ENCODE results near the gene LAMP1. TPM values are rescaled to one million over a fixed set of nuclear protein-coding genes. Genes with fewer than 3 reads are reported as not detected.

Gene LAMP1
- total RNA-seq, 3 donors from 2014 or later (not counting 1 experiment from before 2014, with no cell fraction given), result 137 to 168 (median 159) TPM

DNA sequence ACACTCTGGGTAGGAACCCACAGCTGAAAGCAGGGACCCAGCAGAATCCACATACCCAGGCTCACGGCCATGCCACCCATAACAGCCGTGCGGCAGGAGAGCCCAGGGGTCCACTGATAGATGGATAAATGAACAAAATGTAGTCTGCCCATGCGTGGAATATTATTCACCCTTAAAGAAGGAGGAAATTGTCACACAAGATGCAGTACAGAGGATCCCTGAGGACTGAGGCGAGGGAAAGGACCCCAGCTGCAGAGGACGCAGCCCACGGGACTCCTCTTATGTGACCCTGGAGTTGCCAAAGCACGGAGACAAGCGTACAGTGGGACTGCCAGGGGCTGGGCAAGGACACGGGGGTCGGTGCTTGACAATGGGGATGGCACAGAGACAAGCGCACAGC is 56.2 kb downstream of the LAMP1 start:
- WGBS (ENCODE audit: insufficient coverage), result 90% methylated on average over 12 of the region's 12 CpGs
- Histone ChIP-seq H3K9me3 (ENCODE audit: control insufficient read depth, insufficient read depth, low read length) (no peaks in the 10 kb centered on the region), H3K36me3 (ENCODE audit: control insufficient read depth, insufficient read depth, low read length) (no peaks in the 10 kb centered on the region), H3K27me3 (ENCODE audit: control insufficient read depth, insufficient read depth, low read length) (no peaks in the 10 kb centered on the region), H3K27ac (ENCODE audit: low read length) (no peak overlapping the region), H3K4me1 (ENCODE audit: control insufficient read depth, insufficient read depth, low read length) (no peaks in the 10 kb centered on the region), H3K4me3 (ENCODE audit: low read length) (no peak overlapping the region)
- H3K9me3 Mint-ChIP-seq, result no peaks in the 10 kb centered on the region
- H3K4me3 Mint-ChIP-seq, result no peak overlapping the region
- TF ChIP-seq, protein P1, sequence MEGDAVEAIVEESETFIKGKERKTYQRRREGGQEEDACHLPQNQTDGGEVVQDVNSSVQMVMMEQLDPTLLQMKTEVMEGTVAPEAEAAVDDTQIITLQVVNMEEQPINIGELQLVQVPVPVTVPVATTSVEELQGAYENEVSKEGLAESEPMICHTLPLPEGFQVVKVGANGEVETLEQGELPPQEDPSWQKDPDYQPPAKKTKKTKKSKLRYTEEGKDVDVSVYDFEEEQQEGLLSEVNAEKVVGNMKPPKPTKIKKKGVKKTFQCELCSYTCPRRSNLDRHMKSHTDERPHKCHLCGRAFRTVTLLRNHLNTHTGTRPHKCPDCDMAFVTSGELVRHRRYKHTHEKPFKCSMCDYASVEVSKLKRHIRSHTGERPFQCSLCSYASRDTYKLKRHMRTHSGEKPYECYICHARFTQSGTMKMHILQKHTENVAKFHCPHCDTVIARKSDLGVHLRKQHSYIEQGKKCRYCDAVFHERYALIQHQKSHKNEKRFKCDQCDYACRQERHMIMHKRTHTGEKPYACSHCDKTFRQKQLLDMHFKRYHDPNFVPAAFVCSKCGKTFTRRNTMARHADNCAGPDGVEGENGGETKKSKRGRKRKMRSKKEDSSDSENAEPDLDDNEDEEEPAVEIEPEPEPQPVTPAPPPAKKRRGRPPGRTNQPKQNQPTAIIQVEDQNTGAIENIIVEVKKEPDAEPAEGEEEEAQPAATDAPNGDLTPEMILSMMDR (IDR thresholded peaks at IDR 0.05), result no peak
- intact Hi-C loops (cut with micrococcal nuclease), result no loop called here
- peaks cover 0 to 4% of the 10 kb centered on the region in 2 donors for H3K27me3 Mint-ChIP-seq (ENCODE audit: low read depth in 2 of 2)
- H3K36me3 Mint-ChIP-seq, result no peaks in the 10 kb centered on the region
- ATAC-seq, result no peak
- H3K4me1 Mint-ChIP-seq, result no peaks in the 10 kb centered on the region
- H3K27ac Mint-ChIP-seq, result no peak overlapping the region
- DNase-seq, result no peak

DNA sequence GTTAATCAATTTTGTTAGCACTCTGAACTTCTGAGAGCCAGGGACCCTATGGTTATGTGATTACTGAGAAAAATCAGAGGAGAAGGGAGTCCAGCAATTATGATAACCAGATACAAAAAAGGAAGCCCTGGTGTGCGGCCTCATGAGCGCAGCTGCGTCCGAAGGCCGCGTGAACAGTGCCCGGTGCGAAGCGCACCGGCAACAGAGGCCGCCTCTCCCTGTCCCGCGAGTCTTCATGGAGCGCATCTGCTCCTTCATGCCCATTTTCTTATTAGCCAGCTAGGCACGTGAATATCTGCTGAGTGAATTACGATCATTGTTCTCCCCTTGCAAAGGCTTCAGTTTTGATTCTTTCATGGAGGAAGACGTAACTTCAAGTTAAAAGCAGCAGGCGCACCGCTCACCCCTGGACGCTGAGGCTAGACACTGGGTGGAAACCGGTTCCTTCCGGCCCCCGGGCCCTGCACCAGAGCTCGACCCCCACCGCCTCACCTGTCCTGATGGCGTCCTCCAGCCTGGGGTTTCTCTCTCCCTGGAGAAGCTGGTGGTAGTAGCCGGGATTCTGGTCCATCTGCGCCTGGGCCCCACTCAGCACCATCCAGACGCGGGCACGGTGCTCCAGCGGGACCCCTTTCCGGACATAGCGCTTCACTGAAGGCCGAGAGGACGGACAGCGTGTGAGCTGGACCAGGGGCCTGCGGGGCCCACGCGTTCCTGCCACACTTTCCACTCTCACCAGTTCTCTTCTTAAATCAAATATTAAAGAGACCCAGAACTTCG is 58.0 kb downstream of the LAMP1 start:
- Mint-ChIP-seq H3K9me3 (no peaks in the 10 kb centered on the region), H3K27ac (no peak overlapping the region), H3K36me3 (no peaks in the 10 kb centered on the region), H3K4me3 (no peak overlapping the region), H3K4me1 (no peaks in the 10 kb centered on the region), H3K27me3 (ENCODE audit: low read depth in 2 of 2) (peaks cover 9 to 15% of the 10 kb centered on the region in 2 donors)
- 93% methylated on average over 41 of the region's 41 CpGs for WGBS (ENCODE audit: insufficient coverage)
- TF ChIP-seq, protein P1 (IDR thresholded peaks at IDR 0.05), result no peak
- Histone ChIP-seq H3K4me3 (ENCODE audit: low read length) (no peak overlapping the region), H3K9me3 (ENCODE audit: control insufficient read depth, insufficient read depth, low read length) (no peaks in the 10 kb centered on the region), H3K27me3 (ENCODE audit: control insufficient read depth, insufficient read depth, low read length) (no peaks in the 10 kb centered on the region), H3K27ac (ENCODE audit: low read length) (no peak overlapping the region), H3K36me3 (ENCODE audit: control insufficient read depth, insufficient read depth, low read length) (no peaks in the 10 kb centered on the region), H3K4me1 (ENCODE audit: control insufficient read depth, insufficient read depth, low read length) (no peaks in the 10 kb centered on the region)
- ATAC-seq (no peak), DNase-seq (no peak)
- intact Hi-C loops (cut with micrococcal nuclease), result no loop called here

DNA sequence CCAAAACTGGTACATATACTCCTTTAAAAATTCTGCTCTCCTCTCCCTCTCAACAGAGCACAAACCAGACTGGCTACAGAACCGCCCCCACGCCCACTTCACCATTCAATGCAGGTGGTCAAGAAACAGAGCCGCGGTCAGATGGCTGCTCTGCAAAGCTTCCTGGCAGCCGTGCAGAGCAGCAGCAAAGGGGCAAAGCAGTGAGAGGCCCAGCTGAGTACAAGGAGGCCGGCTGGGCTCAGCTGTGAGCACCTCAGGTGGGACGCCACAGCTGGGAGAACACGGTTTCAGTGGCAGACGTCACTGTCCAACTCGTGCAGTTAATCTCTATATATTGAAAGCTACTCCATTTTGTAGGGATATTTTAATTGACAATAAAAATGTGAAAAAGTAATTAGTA is 58.6 kb downstream of the LAMP1 start:
- H3K9me3 ChIP-seq (ENCODE audit: control insufficient read depth, insufficient read depth, low read length), result no peaks in the 10 kb centered on the region
- Mint-ChIP-seq H3K4me3 (no peak overlapping the region), H3K4me1 (no peaks in the 10 kb centered on the region), H3K36me3 (no peaks in the 10 kb centered on the region), H3K27ac (no peak overlapping the region), H3K27me3 (ENCODE audit: low read depth in 2 of 2) (peaks cover 12 to 21% of the 10 kb centered on the region in 2 donors), H3K9me3 (no peaks in the 10 kb centered on the region)
- H3K36me3 ChIP-seq (ENCODE audit: control insufficient read depth, insufficient read depth, low read length), result no peaks in the 10 kb centered on the region
- DNase-seq, result no peak
- intact Hi-C loops (cut with micrococcal nuclease), result no loop called here
- no peaks in the 10 kb centered on the region for H3K27me3 ChIP-seq (ENCODE audit: control insufficient read depth, insufficient read depth, low read length)
- no peak for ATAC-seq
- H3K4me1 ChIP-seq (ENCODE audit: control insufficient read depth, insufficient read depth, low read length), result no peaks in the 10 kb centered on the region
- 90% methylated on average over 8 of the region's 10 CpGs for WGBS (ENCODE audit: insufficient coverage)
- no peak overlapping the region for H3K4me3 ChIP-seq (ENCODE audit: low read length)
- TF ChIP-seq, protein P1 (IDR thresholded peaks at IDR 0.05), result no peak
- no peak overlapping the region for H3K27ac ChIP-seq (ENCODE audit: low read length)

DNA sequence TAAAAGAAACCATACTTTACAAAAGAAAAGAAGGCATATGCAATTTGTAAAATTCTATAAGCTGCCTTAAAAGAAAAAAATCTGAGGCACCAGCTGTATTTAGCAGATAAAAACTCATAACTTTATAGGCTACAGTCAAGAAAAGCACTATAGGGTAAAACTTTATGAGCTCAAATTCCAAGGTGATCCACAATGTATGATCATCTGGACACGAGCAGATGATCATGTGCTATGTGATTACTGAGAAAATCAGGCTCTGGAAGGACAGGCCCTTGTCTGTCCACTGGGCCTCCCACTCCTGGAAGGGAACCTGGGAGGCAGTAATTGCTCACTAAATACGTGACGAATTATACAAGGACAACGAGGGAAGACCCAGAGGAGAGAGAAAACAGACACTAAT is 59.6 kb downstream of the LAMP1 start:
- no peaks in the 10 kb centered on the region for H3K9me3 Mint-ChIP-seq
- Histone ChIP-seq H3K4me3 (ENCODE audit: low read length) (no peak overlapping the region), H3K27ac (ENCODE audit: low read length) (no peak overlapping the region), H3K4me1 (ENCODE audit: control insufficient read depth, insufficient read depth, low read length) (no peaks in the 10 kb centered on the region), H3K36me3 (ENCODE audit: control insufficient read depth, insufficient read depth, low read length) (no peaks in the 10 kb centered on the region), H3K27me3 (ENCODE audit: control insufficient read depth, insufficient read depth, low read length) (no peaks in the 10 kb centered on the region), H3K9me3 (ENCODE audit: control insufficient read depth, insufficient read depth, low read length) (no peaks in the 10 kb centered on the region)
- peaks cover 12 to 21% of the 10 kb centered on the region in 2 donors for H3K27me3 Mint-ChIP-seq (ENCODE audit: low read depth in 2 of 2)
- intact Hi-C loops (cut with micrococcal nuclease), result no loop called here
- DNase-seq (no peak), ATAC-seq (no peak)
- H3K36me3 Mint-ChIP-seq, result no peaks in the 10 kb centered on the region
- TF ChIP-seq, protein P1 (IDR thresholded peaks at IDR 0.05), result no peak
- no peak overlapping the region for H3K27ac Mint-ChIP-seq
- 51% methylated on average over 4 of the region's 4 CpGs for WGBS (ENCODE audit: insufficient coverage)
- H3K4me3 Mint-ChIP-seq, result no peak overlapping the region
- no peaks in the 10 kb centered on the region for H3K4me1 Mint-ChIP-seq

Data from natural killer cell (primary cell).